ENCODE data around the gene LRRTM1. TPM values are rescaled to one million over a fixed set of nuclear protein-coding genes. Genes with fewer than 3 reads are reported as not detected.

Gene LRRTM1
- total RNA-seq, 1 experiment from 2014 or later, result not detected

DNA sequence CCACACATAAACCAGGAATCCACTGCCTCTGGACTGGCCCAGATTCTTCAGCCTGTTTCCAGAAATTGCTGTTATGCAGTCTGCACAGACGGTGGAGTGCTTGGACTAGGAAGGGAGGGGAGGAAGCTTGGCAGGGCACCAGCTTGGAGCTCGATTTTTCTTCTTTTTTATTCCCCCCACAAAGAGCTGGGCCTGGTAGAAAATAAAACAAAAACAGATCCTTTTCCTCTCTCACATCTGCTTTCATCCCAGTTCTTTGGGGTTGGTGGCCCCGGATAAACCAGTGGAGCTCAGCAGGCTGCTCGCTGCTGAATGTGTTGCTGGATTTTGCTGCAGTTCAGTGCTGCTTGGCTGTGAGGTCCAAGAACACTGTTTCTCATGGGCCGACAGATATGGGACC is 16.0 kb downstream of the LRRTM1 start:
- intact Hi-C loops (cut with micrococcal nuclease; ENCODE audit: unreplicated experiment), result no loop called here
- CTCF ChIA-PET, result no interaction called here
- Mint-ChIP-seq H3K27ac (ENCODE audit: unreplicated experiment) (no peak overlapping the region), H3K9me3 (ENCODE audit: low read depth, unreplicated experiment) (peaks cover 7% of the 10 kb centered on the region), H3K27me3 (ENCODE audit: unreplicated experiment) (no peaks in the 10 kb centered on the region), H3K4me3 (ENCODE audit: low read depth, unreplicated experiment) (no peak overlapping the region), H3K4me1 (ENCODE audit: low read depth, unreplicated experiment) (no peaks in the 10 kb centered on the region), H3K36me3 (ENCODE audit: insufficient read depth, unreplicated experiment) (no peaks in the 10 kb centered on the region)
- BruUV-seq (replicated peaks), result no TSS peak
- TF ChIP-seq, protein P1, sequence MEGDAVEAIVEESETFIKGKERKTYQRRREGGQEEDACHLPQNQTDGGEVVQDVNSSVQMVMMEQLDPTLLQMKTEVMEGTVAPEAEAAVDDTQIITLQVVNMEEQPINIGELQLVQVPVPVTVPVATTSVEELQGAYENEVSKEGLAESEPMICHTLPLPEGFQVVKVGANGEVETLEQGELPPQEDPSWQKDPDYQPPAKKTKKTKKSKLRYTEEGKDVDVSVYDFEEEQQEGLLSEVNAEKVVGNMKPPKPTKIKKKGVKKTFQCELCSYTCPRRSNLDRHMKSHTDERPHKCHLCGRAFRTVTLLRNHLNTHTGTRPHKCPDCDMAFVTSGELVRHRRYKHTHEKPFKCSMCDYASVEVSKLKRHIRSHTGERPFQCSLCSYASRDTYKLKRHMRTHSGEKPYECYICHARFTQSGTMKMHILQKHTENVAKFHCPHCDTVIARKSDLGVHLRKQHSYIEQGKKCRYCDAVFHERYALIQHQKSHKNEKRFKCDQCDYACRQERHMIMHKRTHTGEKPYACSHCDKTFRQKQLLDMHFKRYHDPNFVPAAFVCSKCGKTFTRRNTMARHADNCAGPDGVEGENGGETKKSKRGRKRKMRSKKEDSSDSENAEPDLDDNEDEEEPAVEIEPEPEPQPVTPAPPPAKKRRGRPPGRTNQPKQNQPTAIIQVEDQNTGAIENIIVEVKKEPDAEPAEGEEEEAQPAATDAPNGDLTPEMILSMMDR (IDR thresholded peaks at IDR 0.05; ENCODE audit: unreplicated experiment), result no peak
- DNase-seq, result no peak

DNA sequence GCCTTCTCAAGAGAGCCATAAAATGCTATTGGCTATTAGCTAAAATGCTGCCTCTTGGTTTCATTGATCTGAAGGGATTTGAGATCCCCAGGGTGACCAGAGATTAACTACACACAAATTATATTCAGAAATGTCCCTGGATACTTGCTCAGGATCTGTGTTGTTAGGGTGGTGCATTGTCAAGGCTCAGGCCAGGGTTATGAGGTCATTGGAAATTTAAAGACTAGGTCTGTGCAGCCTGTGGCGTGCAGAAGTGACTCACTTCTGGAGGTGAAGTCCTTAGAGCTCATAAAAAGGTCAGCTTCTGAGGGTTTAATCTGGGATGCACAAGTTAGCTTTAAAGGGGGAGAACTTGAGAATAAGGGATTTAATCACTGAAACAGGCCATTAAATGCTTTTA is 23.5 kb downstream of the LRRTM1 start:
- Mint-ChIP-seq H3K4me3 (ENCODE audit: low read depth, unreplicated experiment) (no peak overlapping the region), H3K4me1 (ENCODE audit: low read depth, unreplicated experiment) (no peaks in the 10 kb centered on the region), H3K27me3 (ENCODE audit: unreplicated experiment) (no peaks in the 10 kb centered on the region), H3K36me3 (ENCODE audit: insufficient read depth, unreplicated experiment) (no peaks in the 10 kb centered on the region), H3K27ac (ENCODE audit: unreplicated experiment) (no peak overlapping the region), H3K9me3 (ENCODE audit: low read depth, unreplicated experiment) (peaks cover 5% of the 10 kb centered on the region)
- CTCF ChIA-PET, result no interaction called here
- TF ChIP-seq, protein P1 (IDR thresholded peaks at IDR 0.05; ENCODE audit: unreplicated experiment), result no peak
- intact Hi-C loops (cut with micrococcal nuclease; ENCODE audit: unreplicated experiment), result no loop called here
- no TSS peak for BruUV-seq (replicated peaks)
- DNase-seq, result no peak

DNA sequence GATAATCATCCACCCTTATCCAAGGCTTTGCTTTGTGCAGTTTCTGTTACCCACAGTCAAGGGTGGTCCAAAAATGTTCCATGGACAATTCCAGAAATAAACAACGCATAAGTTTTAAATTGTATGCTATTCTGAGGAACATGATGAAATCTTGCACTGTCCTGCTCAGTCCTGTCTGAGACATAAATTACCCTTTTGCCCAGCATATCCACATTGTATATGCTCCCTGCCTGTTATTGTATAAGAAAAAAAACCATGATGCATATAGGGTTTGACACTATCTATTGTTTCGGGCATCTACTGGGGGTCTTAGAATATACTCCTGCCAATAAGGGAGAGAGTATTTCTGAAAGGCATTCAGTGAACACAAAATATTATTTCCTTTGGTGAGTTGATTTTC is 24.0 kb downstream of the LRRTM1 start:
- no TSS peak for BruUV-seq (replicated peaks)
- intact Hi-C loops (cut with micrococcal nuclease; ENCODE audit: unreplicated experiment), result no loop called here
- Mint-ChIP-seq H3K36me3 (ENCODE audit: insufficient read depth, unreplicated experiment) (no peaks in the 10 kb centered on the region), H3K9me3 (ENCODE audit: low read depth, unreplicated experiment) (peaks cover 5% of the 10 kb centered on the region), H3K27me3 (ENCODE audit: unreplicated experiment) (no peaks in the 10 kb centered on the region), H3K27ac (ENCODE audit: unreplicated experiment) (no peak overlapping the region), H3K4me1 (ENCODE audit: low read depth, unreplicated experiment) (no peaks in the 10 kb centered on the region), H3K4me3 (ENCODE audit: low read depth, unreplicated experiment) (no peak overlapping the region)
- CTCF ChIA-PET, result no interaction called here
- no peak for DNase-seq
- TF ChIP-seq, protein P1 (IDR thresholded peaks at IDR 0.05; ENCODE audit: unreplicated experiment), result no peak

DNA sequence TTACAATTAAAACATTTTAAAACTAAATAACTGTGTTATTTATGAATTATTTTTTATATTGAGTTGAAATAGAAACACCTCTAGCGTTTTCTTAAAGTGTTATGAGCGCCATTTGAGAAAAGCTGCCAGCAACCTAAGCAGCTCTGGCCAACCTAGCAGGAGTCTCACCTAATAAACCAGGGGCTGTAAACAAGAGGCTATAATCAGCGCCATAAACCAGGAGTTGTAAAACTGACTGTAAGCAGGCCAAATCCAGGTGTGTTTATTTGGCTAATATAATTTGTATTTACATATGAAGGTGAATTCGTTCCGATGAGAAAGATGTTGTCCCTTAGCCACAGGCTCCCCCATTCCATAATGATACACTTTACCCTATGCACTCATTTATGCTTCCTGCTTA is 34.7 kb downstream of the LRRTM1 start:
- peaks cover 18% of the 10 kb centered on the region for H3K9me3 Mint-ChIP-seq (ENCODE audit: low read depth, unreplicated experiment)
- no peaks in the 10 kb centered on the region for H3K4me1 Mint-ChIP-seq (ENCODE audit: low read depth, unreplicated experiment)
- no peak overlapping the region for H3K27ac Mint-ChIP-seq (ENCODE audit: unreplicated experiment)
- no TSS peak for BruUV-seq (replicated peaks)
- H3K36me3 Mint-ChIP-seq (ENCODE audit: insufficient read depth, unreplicated experiment), result no peaks in the 10 kb centered on the region
- CTCF ChIA-PET, result no interaction called here
- DNase-seq, result no peak
- no peak overlapping the region for H3K4me3 Mint-ChIP-seq (ENCODE audit: low read depth, unreplicated experiment)
- H3K27me3 Mint-ChIP-seq (ENCODE audit: unreplicated experiment), result no peaks in the 10 kb centered on the region
- TF ChIP-seq, protein P1 (IDR thresholded peaks at IDR 0.05; ENCODE audit: unreplicated experiment), result no peak
- intact Hi-C loops (cut with micrococcal nuclease; ENCODE audit: unreplicated experiment), result no loop called here

DNA sequence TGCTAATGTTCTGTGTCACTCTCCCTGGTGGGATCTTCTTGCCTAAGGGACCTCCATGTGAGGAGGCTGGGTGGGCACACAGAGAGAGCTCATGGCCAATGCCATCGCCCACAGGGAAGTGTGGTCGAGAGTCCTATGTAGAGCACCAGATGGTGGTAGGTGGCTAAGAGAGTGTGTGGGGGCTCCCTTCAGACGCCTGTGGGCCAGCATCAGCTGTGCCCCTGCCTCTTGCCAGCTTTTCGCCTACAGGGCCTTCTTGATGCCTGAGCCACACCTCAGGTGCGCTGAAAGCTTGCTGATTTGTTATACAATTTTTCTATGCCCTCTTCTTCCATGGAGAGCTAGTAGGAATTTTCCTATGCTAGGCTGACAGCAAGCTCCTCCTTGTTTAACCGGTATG is 38.3 kb downstream of the LRRTM1 start:
- CTCF ChIA-PET, result no interaction called here
- no peaks in the 10 kb centered on the region for H3K27me3 Mint-ChIP-seq (ENCODE audit: unreplicated experiment)
- TF ChIP-seq, protein P1 (IDR thresholded peaks at IDR 0.05; ENCODE audit: unreplicated experiment), result no peak
- no peaks in the 10 kb centered on the region for H3K36me3 Mint-ChIP-seq (ENCODE audit: insufficient read depth, unreplicated experiment)
- H3K4me3 Mint-ChIP-seq (ENCODE audit: low read depth, unreplicated experiment), result no peak overlapping the region
- intact Hi-C loops (cut with micrococcal nuclease; ENCODE audit: unreplicated experiment), result no loop called here
- no TSS peak for BruUV-seq (replicated peaks)
- peaks cover 13% of the 10 kb centered on the region for H3K9me3 Mint-ChIP-seq (ENCODE audit: low read depth, unreplicated experiment)
- no peak overlapping the region for H3K27ac Mint-ChIP-seq (ENCODE audit: unreplicated experiment)
- DNase-seq, result no peak
- H3K4me1 Mint-ChIP-seq (ENCODE audit: low read depth, unreplicated experiment), result no peaks in the 10 kb centered on the region

Measured in Calu3 (cell line).